Activated CD4-positive, alpha-beta memory T cell treated with anti-CD3 and anti-CD28 coated beads for 36 hours (primary cell): ENCODE data around the gene SPPL3. TPM values are rescaled to one million over a fixed set of nuclear protein-coding genes. Genes with fewer than 3 reads are reported as not detected.

Source experiments
- CTCF ChIA-PET: fragments of 350-600 bp; sonication (Branson Sonifier 250); formaldehyde crosslinking; loops from one replicate; lab custom pipeline; 2021; ENCODE audit warnings: antibody characterized with exemption, inconsistent platforms; lab: Charles Lee
- POLR2A ChIA-PET: fragments of 350-600 bp; sonication (Branson Sonifier 250); formaldehyde crosslinking; loops from one replicate; lab custom pipeline; 2021; ENCODE audit warnings: antibody characterized with exemption; lab: Charles Lee
- DNase-seq: peaks from one replicate; pipeline ENCODE4 v3.0.0-alpha.2; 2020
- H3K27ac Mint-ChIP-seq: one replicate; pipeline ENCODE4 v1.8.0; 2021; ENCODE audit warnings: mixed read lengths
- H3K27me3 Mint-ChIP-seq: one replicate; pipeline ENCODE4 v1.8.0; 2021; ENCODE audit warnings: mixed read lengths
- H3K36me3 Mint-ChIP-seq: one replicate; pipeline ENCODE4 v1.8.0; 2021; ENCODE audit warnings: mixed read lengths
- H3K4me1 Mint-ChIP-seq: one replicate; pipeline ENCODE4 v1.8.0; 2021; ENCODE audit warnings: low read depth, mixed read lengths
- H3K4me3 Mint-ChIP-seq: one replicate; pipeline ENCODE4 v1.8.0; 2021; ENCODE audit warnings: mild to moderate bottlenecking, mixed read lengths
- H3K9me3 Mint-ChIP-seq: one replicate; pipeline ENCODE4 v1.8.0; 2021; ENCODE audit warnings: mixed read lengths
- intact Hi-C: fragments of 100-400 bp; cut with micrococcal nuclease; formaldehyde crosslinking; loops from one replicate; pipeline ENCODE4 v1.15.1; 2023
- total RNA-seq, 2 experiments: library from RNA; stranded (reverse); gene quantifications; one replicate each; pipeline ENCODE4 v1.2.3, GENCODE V29; 2021

SPPL3 gene
- total RNA-seq, 2 experiments from 2014 or later: 24.3 to 26.7 TPM

DNA sequence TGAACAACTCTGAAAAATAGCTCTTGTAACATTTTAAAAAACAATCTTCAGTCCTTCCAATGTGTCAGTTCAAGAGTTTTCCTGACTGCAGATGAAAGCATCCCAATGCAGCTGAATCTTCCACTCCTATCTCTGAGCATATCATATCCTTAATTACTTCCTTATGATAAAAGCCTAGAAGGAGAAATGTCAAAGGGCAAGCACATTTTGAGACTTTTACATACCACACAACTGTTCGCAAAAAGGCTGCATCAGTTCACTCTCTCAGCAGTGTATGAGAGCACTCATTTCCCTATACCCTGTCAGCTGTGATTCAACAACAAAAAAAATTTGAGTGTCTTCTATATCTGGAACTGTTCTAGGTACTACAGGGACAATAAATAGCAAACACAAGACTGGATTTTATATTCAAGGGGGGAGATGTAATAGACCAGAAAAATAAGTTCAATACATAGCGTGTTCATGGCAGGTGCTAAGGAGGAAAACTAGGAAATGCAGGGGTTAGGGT lies 112.4 kb downstream of the SPPL3 start:
- peaks cover 27% of the 10 kb centered on the region for H3K36me3 Mint-ChIP-seq
- H3K9me3 Mint-ChIP-seq: peaks cover 23% of the 10 kb centered on the region
- no peaks in the 10 kb centered on the region for H3K27me3 Mint-ChIP-seq
- H3K4me3 Mint-ChIP-seq: no peak overlapping the region
- intact Hi-C loops: no loop called here
- no peak for DNase-seq
- CTCF ChIA-PET: no interaction called here
- POLR2A ChIA-PET: no interaction called here
- peak overlapping the region; percentile 39 for H3K27ac Mint-ChIP-seq
- H3K4me1 Mint-ChIP-seq: peaks cover 27% of the 10 kb centered on the region

DNA sequence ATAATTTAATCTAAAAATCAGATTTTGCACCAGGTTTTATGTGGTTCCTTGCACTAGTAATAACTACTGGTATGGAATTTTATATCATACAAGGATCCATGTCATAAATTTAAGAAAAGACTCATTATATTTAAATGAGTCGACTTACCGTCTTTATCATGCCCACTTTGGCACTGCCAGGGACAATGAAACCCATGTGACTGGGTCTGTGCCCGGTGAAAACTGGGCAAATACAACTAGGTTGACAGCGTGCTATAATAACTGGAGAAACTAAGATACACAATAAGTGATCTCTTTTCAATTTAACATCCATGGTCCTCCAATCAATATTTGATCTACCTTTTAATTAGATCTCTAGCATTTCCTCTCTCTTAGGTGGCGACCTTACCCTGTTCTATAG lies 114.0 kb downstream of the SPPL3 start:
- H3K4me3 Mint-ChIP-seq: no peak overlapping the region
- DNase-seq: no peak
- peaks cover 7% of the 10 kb centered on the region for H3K9me3 Mint-ChIP-seq
- ChIA-PET CTCF (interaction anchor here (1.2 kb wide), 1 partner anchor 8 kb away, joined by 5 read pairs; no protein-coding TSS in a partner anchor), POLR2A (no interaction called here)
- H3K27ac Mint-ChIP-seq: no peak overlapping the region
- H3K27me3 Mint-ChIP-seq: no peaks in the 10 kb centered on the region
- peaks cover 30% of the 10 kb centered on the region for H3K4me1 Mint-ChIP-seq
- H3K36me3 Mint-ChIP-seq: peaks cover 11% of the 10 kb centered on the region
- intact Hi-C loops: no loop called here

DNA sequence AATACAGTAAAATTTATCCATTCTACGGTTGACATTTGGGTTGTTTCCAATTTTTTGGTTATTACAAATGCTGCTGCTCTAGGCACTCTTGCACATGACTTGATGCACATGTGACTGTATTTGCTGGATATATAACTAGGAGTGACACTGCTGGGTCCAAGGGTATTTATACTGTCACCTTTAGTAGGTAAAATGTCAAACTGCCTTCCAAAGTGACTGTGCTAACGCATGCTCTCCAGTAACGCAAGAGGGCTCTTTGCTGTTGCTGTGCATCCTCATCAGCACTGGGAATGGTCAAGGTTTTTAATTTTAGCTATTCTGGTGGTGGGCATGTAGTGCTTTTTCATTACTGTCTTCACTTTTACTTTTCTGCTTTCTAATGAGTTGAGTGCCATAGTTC lies 116.3 kb downstream of the SPPL3 start:
- intact Hi-C loops: no loop called here
- Mint-ChIP-seq H3K36me3 (peaks cover 8% of the 10 kb centered on the region), H3K9me3 (no peaks in the 10 kb centered on the region), H3K27ac (no peak overlapping the region), H3K27me3 (no peaks in the 10 kb centered on the region), H3K4me3 (no peak overlapping the region), H3K4me1 (peaks cover 42% of the 10 kb centered on the region)
- CTCF ChIA-PET: no interaction called here
- DNase-seq: no peak
- POLR2A ChIA-PET: no interaction called here

- no peak for DNase-seq
- CTCF ChIA-PET: interaction anchor here (0.7 to 3.3 kb wide), 4 partner anchors 15 to 175 kb away, joined by 3 to 21 read pairs (median 3); no protein-coding TSS in a partner anchor
These were observed 119.4 kb downstream of the SPPL3 start for GRCh38 chr12:120784804-120785203.

DNA sequence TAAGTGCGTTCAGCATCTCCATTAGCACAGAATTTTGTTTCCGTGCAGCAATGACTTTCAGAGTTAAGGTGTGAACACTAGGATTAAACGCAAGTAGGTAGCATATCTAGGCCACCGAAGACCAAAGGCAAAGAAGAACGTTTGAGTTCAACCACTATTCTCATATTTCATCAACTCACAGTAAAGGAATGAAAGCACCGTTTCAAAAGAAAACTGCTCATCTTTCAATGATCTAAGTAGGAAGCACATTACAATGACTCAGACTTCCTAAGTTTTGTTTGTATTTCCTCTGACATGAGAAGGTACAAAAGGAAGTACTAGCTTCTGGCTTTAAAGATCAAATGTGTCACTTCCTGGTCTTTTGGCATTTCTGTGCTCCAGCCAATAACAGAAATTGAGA lies 121.0 kb downstream of the SPPL3 start:
- Mint-ChIP-seq H3K27ac (peak overlapping the region; percentile 60), H3K27me3 (no peaks in the 10 kb centered on the region), H3K4me1 (peaks cover 35% of the 10 kb centered on the region), H3K4me3 (peak overlapping the region; percentile 7), H3K9me3 (no peaks in the 10 kb centered on the region), H3K36me3 (peaks cover 17% of the 10 kb centered on the region)
- ChIA-PET POLR2A (interaction anchor here (1.1 kb wide), 1 partner anchor 120 kb away, joined by 3 read pairs; no protein-coding TSS in a partner anchor), CTCF (interaction anchor here (3.3 kb wide), 1 partner anchor 16 kb away, joined by 21 read pairs; no protein-coding TSS in a partner anchor)
- intact Hi-C loops: loop anchor here (1.0 to 5.0 kb wide), 5 partner anchors 14 to 254 kb away; partner anchors contain the start of gene OASL
- DNase-seq: peak; percentile 49

More at GRCh38 chr12:120784804-120785203, 119.4 kb downstream of the SPPL3 start:
- POLR2A ChIA-PET: interaction anchor here (0.7 to 1.4 kb wide), 2 partner anchors 14 to 63 kb away, joined by 3 to 6 read pairs; no protein-coding TSS in a partner anchor
- no peaks in the 10 kb centered on the region for H3K9me3 Mint-ChIP-seq
- no peak overlapping the region for H3K4me3 Mint-ChIP-seq
- H3K27ac Mint-ChIP-seq: peak overlapping the region; percentile 49
- H3K4me1 Mint-ChIP-seq: peaks cover 43% of the 10 kb centered on the region
- no peaks in the 10 kb centered on the region for H3K27me3 Mint-ChIP-seq
- intact Hi-C loops: loop anchor here (5.0 kb wide), 2 partner anchors 67 to 252 kb away; partner anchors contain the start of gene OASL
- H3K36me3 Mint-ChIP-seq: peaks cover 17% of the 10 kb centered on the region

DNA sequence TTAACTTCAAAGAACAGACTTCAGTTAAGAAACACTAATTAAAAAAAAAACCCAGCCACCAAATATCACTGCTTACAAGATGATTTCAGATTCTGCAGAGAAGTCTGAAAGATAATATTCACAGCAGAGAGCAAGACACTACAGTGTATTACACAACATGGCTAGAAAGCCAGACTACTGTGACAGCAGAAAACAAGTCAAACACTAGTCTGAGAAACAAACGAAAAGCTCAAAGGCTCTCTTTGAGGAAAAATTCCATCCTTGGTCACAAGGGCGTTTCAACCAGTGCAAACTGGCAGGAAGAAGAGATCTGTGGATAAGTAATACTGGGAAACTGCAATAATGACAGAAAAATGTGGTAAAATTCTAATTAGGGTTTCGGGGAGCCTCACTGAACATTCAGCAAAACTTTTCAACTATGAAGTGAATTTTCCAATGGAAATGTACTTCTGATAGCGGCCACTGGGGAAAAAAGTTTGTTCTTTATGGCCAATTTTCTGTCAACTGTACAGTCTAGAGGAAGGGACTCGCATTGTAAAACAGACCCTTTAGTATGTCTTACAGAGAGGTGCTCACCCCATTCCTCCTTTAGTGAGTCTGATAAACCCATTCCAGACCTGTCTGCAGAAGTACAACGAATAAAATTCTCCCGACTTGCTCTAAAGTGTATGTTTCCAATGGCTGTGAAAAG lies 128.2 kb downstream of the SPPL3 start:
- peaks cover 5% of the 10 kb centered on the region for H3K36me3 Mint-ChIP-seq
- intact Hi-C loops: no loop called here
- H3K27me3 Mint-ChIP-seq: no peaks in the 10 kb centered on the region
- peaks cover 26% of the 10 kb centered on the region for H3K4me1 Mint-ChIP-seq
- no peak overlapping the region for H3K27ac Mint-ChIP-seq
- no peak for DNase-seq
- H3K4me3 Mint-ChIP-seq: no peak overlapping the region
- CTCF ChIA-PET: no interaction called here
- no peaks in the 10 kb centered on the region for H3K9me3 Mint-ChIP-seq
- POLR2A ChIA-PET: no interaction called here

- Mint-ChIP-seq H3K4me1 (peaks cover 26% of the 10 kb centered on the region), H3K27ac (peak overlapping the region; percentile 1), H3K36me3 (peaks cover 1% of the 10 kb centered on the region), H3K9me3 (no peaks in the 10 kb centered on the region), H3K4me3 (no peak overlapping the region), H3K27me3 (no peaks in the 10 kb centered on the region)
- CTCF ChIA-PET: no interaction called here
- peak; percentile 13 for DNase-seq
- intact Hi-C loops: no loop called here
- POLR2A ChIA-PET: no interaction called here
These were observed 129.8 kb downstream of the SPPL3 start for GRCh38 chr12:120774169-120774916.

GRCh38 chr12:120771097-120771496 lies 133.1 kb downstream of the SPPL3 start:
- H3K4me3 Mint-ChIP-seq: no peak overlapping the region
- H3K4me1 Mint-ChIP-seq: peaks cover 15% of the 10 kb centered on the region

GRCh38 chr12:120767071-120768024 lies 136.8 kb downstream of the SPPL3 start:
- H3K9me3 Mint-ChIP-seq: no peaks in the 10 kb centered on the region
- ChIA-PET POLR2A (no interaction called here), CTCF (interaction anchor here (0.6 to 2.1 kb wide), 4 partner anchors 16 to 204 kb away, joined by 3 to 7 read pairs (median 3); no protein-coding TSS in a partner anchor)
- intact Hi-C loops: no loop called here
- peaks cover 17% of the 10 kb centered on the region for H3K36me3 Mint-ChIP-seq
- H3K4me3 Mint-ChIP-seq: no peak overlapping the region
- no peaks in the 10 kb centered on the region for H3K27me3 Mint-ChIP-seq
- DNase-seq: no peak
- H3K27ac Mint-ChIP-seq: no peak overlapping the region
- H3K4me1 Mint-ChIP-seq: no peaks in the 10 kb centered on the region

More at GRCh38 chr12:120771097-120771496, 133.1 kb downstream of the SPPL3 start:
- H3K27ac Mint-ChIP-seq: no peak overlapping the region
- no peak for DNase-seq
- intact Hi-C loops: no loop called here
- H3K36me3 Mint-ChIP-seq: peaks cover 13% of the 10 kb centered on the region
- no peaks in the 10 kb centered on the region for H3K9me3 Mint-ChIP-seq
- CTCF ChIA-PET: no interaction called here
- H3K27me3 Mint-ChIP-seq: no peaks in the 10 kb centered on the region
- POLR2A ChIA-PET: no interaction called here

GRCh38 chr12:120766566-120766965 lies 137.6 kb downstream of the SPPL3 start:
- ChIA-PET POLR2A (no interaction called here), CTCF (interaction anchor here (0.8 to 2.1 kb wide), 4 partner anchors 15 to 205 kb away, joined by 3 to 7 read pairs (median 3); no protein-coding TSS in a partner anchor)
- no peak for DNase-seq
- Mint-ChIP-seq H3K36me3 (peaks cover 24% of the 10 kb centered on the region), H3K4me3 (no peak overlapping the region), H3K27ac (no peak overlapping the region), H3K9me3 (no peaks in the 10 kb centered on the region), H3K4me1 (peaks cover 2% of the 10 kb centered on the region), H3K27me3 (no peaks in the 10 kb centered on the region)
- intact Hi-C loops: no loop called here

GRCh38 chr12:120764816-120765215 lies 139.3 kb downstream of the SPPL3 start:
- Mint-ChIP-seq H3K27ac (no peak overlapping the region), H3K9me3 (no peaks in the 10 kb centered on the region), H3K4me3 (no peak overlapping the region), H3K27me3 (no peaks in the 10 kb centered on the region), H3K4me1 (peaks cover 11% of the 10 kb centered on the region), H3K36me3 (peaks cover 30% of the 10 kb centered on the region)
- CTCF ChIA-PET: interaction anchor here (0.8 kb wide), 1 partner anchor 95 kb away, joined by 4 read pairs; no protein-coding TSS in a partner anchor
- POLR2A ChIA-PET: interaction anchor here (0.6 to 0.7 kb wide), 2 partner anchors 145 to 154 kb away, joined by 3 read pairs; no protein-coding TSS in a partner anchor
- DNase-seq: no peak
- intact Hi-C loops: no loop called here
